ENCODE data around the gene CDH26. TPM values are rescaled to one million over a fixed set of nuclear protein-coding genes. Genes with fewer than 3 reads are reported as not detected.

CDH26 gene
- total RNA-seq, 2 experiments from 2014 or later = 0.75 to 1.1 TPM

DNA sequence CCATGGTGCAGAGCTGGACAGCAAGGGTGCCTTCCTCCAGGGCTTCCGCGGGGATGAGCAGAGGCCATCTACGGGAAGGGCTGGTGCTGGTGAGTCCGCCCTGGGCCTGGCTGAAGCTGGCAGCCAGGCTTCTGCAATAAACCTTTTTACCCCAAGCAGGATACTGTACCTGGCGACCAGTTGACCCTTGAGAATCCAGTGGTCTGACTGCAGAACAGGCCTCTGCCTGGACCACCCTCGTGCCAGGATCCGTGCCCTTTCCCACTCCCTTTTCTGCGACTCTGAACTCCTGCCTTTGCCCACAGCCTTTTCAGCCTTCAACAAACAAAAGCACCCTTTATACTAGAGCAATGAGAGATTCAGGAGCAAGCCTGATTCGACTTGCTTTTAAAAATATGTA, 18.9 kb downstream of the CDH26 start:
- no peaks in the 10 kb centered on the region for H3K9me3 Mint-ChIP-seq
- Histone ChIP-seq H3K4me3 (ENCODE audit: low read length) (no peak overlapping the region), H3K9me3 (ENCODE audit: control insufficient read depth in 1 of 2, insufficient read depth in 1 of 2, low read length in 2 of 2) (no peaks in the 10 kb centered on the region), H3K27me3 (ENCODE audit: control insufficient read depth in 1 of 2, insufficient read depth in 2 of 2, low read length in 2 of 2) (no peaks in the 10 kb centered on the region), H3K36me3 (ENCODE audit: insufficient read depth, low read length) (no peaks in the 10 kb centered on the region), H3K27ac (ENCODE audit: low read depth in 1 of 2, low read length in 2 of 2) (no peak overlapping the region), H3K4me1 (ENCODE audit: insufficient read depth, low read length) (no peaks in the 10 kb centered on the region)
- CTCF ChIA-PET = no interaction called here
- H3K4me1 Mint-ChIP-seq (ENCODE audit: low read depth) = no peaks in the 10 kb centered on the region
- no peaks in the 10 kb centered on the region for H3K27me3 Mint-ChIP-seq
- H3K27ac Mint-ChIP-seq = no peak overlapping the region
- TF ChIP-seq, protein P1, sequence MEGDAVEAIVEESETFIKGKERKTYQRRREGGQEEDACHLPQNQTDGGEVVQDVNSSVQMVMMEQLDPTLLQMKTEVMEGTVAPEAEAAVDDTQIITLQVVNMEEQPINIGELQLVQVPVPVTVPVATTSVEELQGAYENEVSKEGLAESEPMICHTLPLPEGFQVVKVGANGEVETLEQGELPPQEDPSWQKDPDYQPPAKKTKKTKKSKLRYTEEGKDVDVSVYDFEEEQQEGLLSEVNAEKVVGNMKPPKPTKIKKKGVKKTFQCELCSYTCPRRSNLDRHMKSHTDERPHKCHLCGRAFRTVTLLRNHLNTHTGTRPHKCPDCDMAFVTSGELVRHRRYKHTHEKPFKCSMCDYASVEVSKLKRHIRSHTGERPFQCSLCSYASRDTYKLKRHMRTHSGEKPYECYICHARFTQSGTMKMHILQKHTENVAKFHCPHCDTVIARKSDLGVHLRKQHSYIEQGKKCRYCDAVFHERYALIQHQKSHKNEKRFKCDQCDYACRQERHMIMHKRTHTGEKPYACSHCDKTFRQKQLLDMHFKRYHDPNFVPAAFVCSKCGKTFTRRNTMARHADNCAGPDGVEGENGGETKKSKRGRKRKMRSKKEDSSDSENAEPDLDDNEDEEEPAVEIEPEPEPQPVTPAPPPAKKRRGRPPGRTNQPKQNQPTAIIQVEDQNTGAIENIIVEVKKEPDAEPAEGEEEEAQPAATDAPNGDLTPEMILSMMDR (IDR thresholded peaks at IDR 0.05) = no peak
- H3K36me3 Mint-ChIP-seq (ENCODE audit: low read depth) = no peaks in the 10 kb centered on the region
- DNase-seq (no peak), ATAC-seq (ENCODE audit: poor library complexity) (no peak)
- POLR2A ChIA-PET = no interaction called here
- H3K4me3 Mint-ChIP-seq = no peak overlapping the region
- intact Hi-C loops (cut with DNase I, micrococcal nuclease) = no loop called here

GRCh38 chr20:59983076-59983475, 24.9 kb downstream of the CDH26 start:
- TF ChIP-seq, protein P1 (IDR thresholded peaks at IDR 0.05) = no peak
- Mint-ChIP-seq H3K27ac (no peak overlapping the region), H3K27me3 (no peaks in the 10 kb centered on the region), H3K9me3 (no peaks in the 10 kb centered on the region), H3K4me3 (no peak overlapping the region), H3K4me1 (ENCODE audit: low read depth) (no peaks in the 10 kb centered on the region), H3K36me3 (ENCODE audit: low read depth) (peaks cover 5% of the 10 kb centered on the region)
- ChIA-PET CTCF (no interaction called here), POLR2A (no interaction called here)
- no peak for ATAC-seq (ENCODE audit: poor library complexity)
- H3K4me3 ChIP-seq (ENCODE audit: low read length) = no peak overlapping the region
- no peaks in the 10 kb centered on the region for H3K36me3 ChIP-seq (ENCODE audit: insufficient read depth, low read length)
- no peaks in the 10 kb centered on the region for H3K9me3 ChIP-seq (ENCODE audit: control insufficient read depth in 1 of 2, insufficient read depth in 1 of 2, low read length in 2 of 2)
- no peaks in the 10 kb centered on the region for H3K4me1 ChIP-seq (ENCODE audit: insufficient read depth, low read length)
- no peak for DNase-seq
- intact Hi-C loops (cut with DNase I, micrococcal nuclease) = no loop called here
- no peaks in the 10 kb centered on the region for H3K27me3 ChIP-seq (ENCODE audit: control insufficient read depth in 1 of 2, insufficient read depth in 2 of 2, low read length in 2 of 2)
- no peak overlapping the region for H3K27ac ChIP-seq (ENCODE audit: low read depth in 1 of 2, low read length in 2 of 2)

DNA sequence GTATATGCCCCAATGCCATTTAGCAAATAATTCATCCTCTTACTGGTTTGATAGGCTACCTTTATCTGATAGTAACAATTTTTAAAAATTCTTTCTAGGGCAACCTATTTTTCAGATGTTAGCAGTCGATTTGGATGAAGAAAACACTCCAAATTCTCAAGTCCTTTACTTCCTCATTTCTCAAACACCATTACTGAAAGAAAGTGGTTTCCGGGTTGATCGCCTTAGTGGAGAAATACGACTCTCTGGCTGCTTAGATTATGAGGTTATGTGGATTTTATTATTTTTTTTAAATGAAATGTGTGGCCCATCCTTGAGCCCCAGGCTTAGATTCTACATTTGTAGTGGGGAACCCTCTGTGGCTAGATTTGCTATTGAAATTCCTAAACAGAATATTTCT, 26.3 kb downstream of the CDH26 start:
- H3K9me3 Mint-ChIP-seq = no peaks in the 10 kb centered on the region
- H3K4me1 Mint-ChIP-seq (ENCODE audit: low read depth) = no peaks in the 10 kb centered on the region
- TF ChIP-seq, protein P1 (IDR thresholded peaks at IDR 0.05) = no peak
- H3K36me3 ChIP-seq (ENCODE audit: insufficient read depth, low read length) = no peaks in the 10 kb centered on the region
- intact Hi-C loops (cut with DNase I, micrococcal nuclease) = no loop called here
- H3K4me3 ChIP-seq (ENCODE audit: low read length) = no peak overlapping the region
- no peak for DNase-seq
- H3K27ac Mint-ChIP-seq = no peak overlapping the region
- no peaks in the 10 kb centered on the region for H3K27me3 Mint-ChIP-seq
- ChIA-PET POLR2A (no interaction called here), CTCF (no interaction called here)
- no peak overlapping the region for H3K27ac ChIP-seq (ENCODE audit: low read depth in 1 of 2, low read length in 2 of 2)
- no peaks in the 10 kb centered on the region for H3K4me1 ChIP-seq (ENCODE audit: insufficient read depth, low read length)
- H3K9me3 ChIP-seq (ENCODE audit: control insufficient read depth in 1 of 2, insufficient read depth in 1 of 2, low read length in 2 of 2) = no peaks in the 10 kb centered on the region
- no peak for ATAC-seq (ENCODE audit: poor library complexity)
- peaks cover 5% of the 10 kb centered on the region for H3K36me3 Mint-ChIP-seq (ENCODE audit: low read depth)
- H3K4me3 Mint-ChIP-seq = no peak overlapping the region
- no peaks in the 10 kb centered on the region for H3K27me3 ChIP-seq (ENCODE audit: control insufficient read depth in 1 of 2, insufficient read depth in 2 of 2, low read length in 2 of 2)
